H1 (cell line): Measurements from ENCODE around the gene STXBP6.

Experiments used
- BACH1 ChIP-seq: IDR thresholded peaks from 2 replicates; pipeline ENCODE4 v1.6.1; 2012; ENCODE audit warnings: low read length, improper control_type of control experiment
- CHD2 ChIP-seq: IDR thresholded peaks from 2 replicates; pipeline ENCODE4 v1.6.1; 2012; ENCODE audit warnings: low read length, improper control_type of control experiment
- CTCF ChIP-seq, 3 experiments: IDR thresholded peaks; 1 replicate in 2 of 3; 2 replicates in 1 of 3; pipeline versions ENCODE4 v1.5.1 to v1.6.1; 2011; ENCODE audit warnings: low read length in 3 of 3, mild to moderate bottlenecking in 3 of 3, inconsistent platforms in 2 of 3, low read depth in 1 of 3, moderate library complexity in 1 of 3; ENCODE audit not compliant: insufficient read depth in 1 of 3; ENCODE audit errors: control extremely low read depth in 1 of 3
- E2F6 ChIP-seq: IDR thresholded peaks from 2 replicates; pipeline ENCODE4 v1.6.1; 2012; ENCODE audit warnings: inconsistent platforms
- FOSL1 ChIP-seq: IDR thresholded peaks from 2 replicates; pipeline ENCODE4 v1.6.1; 2011; ENCODE audit warnings: mild to moderate bottlenecking, low read depth, low read length, moderate library complexity; ENCODE audit not compliant: insufficient read depth
- POLR2A ChIP-seq, 2 experiments: IDR thresholded peaks; 1 replicate in 1 of 2; 2 replicates in 1 of 2; pipeline ENCODE4 v1.6.1; 2011; ENCODE audit warnings: low read depth in 2 of 2, low read length in 2 of 2, mild to moderate bottlenecking in 2 of 2; ENCODE audit errors: control extremely low read depth in 1 of 2
- POLR2AphosphoS5 ChIP-seq: IDR thresholded peaks from 2 replicates; pipeline ENCODE4 v1.6.1; 2011; ENCODE audit warnings: low read depth, low read length
- RNF2 ChIP-seq: fragments of 200-900, 300-1000 bp; sonication (generic); IDR thresholded peaks from 2 replicates; pipeline ENCODE4 v1.7.1; 2016; ENCODE audit warnings: borderline replicate concordance, low read depth, mild to moderate bottlenecking, antibody characterized with exemption, low read length; ENCODE audit not compliant: poor library complexity, severe bottlenecking; ENCODE audit errors: missing control alignments
- RXRA ChIP-seq: IDR thresholded peaks from 2 replicates; pipeline ENCODE4 v1.6.1; 2011; ENCODE audit warnings: low read depth, mild to moderate bottlenecking, low read length, moderate library complexity; ENCODE audit not compliant: insufficient read depth
- SIN3A ChIP-seq, 2 experiments: IDR thresholded peaks in 1 of 2; conservative IDR thresholded peaks in 1 of 2; 2 replicates each; pipeline ENCODE4 v1.6.1; 2011 to 2012; ENCODE audit warnings: low read length in 2 of 2, improper control_type of control experiment in 1 of 2, low read depth in 1 of 2, mild to moderate bottlenecking in 1 of 2
- SP1 ChIP-seq: IDR thresholded peaks from 2 replicates; pipeline ENCODE4 v1.6.1; 2011; ENCODE audit warnings: low read depth, low read length
- SP2 ChIP-seq: IDR thresholded peaks from 2 replicates; pipeline ENCODE4 v1.6.1; 2012; ENCODE audit warnings: mild to moderate bottlenecking, low read length, inconsistent platforms
- YY1 ChIP-seq: IDR thresholded peaks from 2 replicates; pipeline ENCODE4 v1.6.1; 2011; ENCODE audit warnings: low read depth, mild to moderate bottlenecking, low read length
- ZNF274 ChIP-seq: IDR thresholded peaks from 2 replicates; pipeline ENCODE4 v1.7.0; 2012; ENCODE audit warnings: low read length, borderline replicate concordance; ENCODE audit errors: extremely low read depth

GRCh38 chr14:24880689-24881088, 169.3 kb downstream of the STXBP6 start:
- TF ChIP-seq POLR2AphosphoS5 = no peak
- TF ChIP-seq POLR2A (IDR thresholded peaks at IDR 0.05; ENCODE audit: control extremely low read depth in 1 of 2, low read depth in 2 of 2, low read length in 2 of 2) = no peak
- TF ChIP-seq CTCF (IDR thresholded peaks at IDR 0.05; ENCODE audit: control extremely low read depth in 1 of 3, insufficient read depth in 1 of 3, low read depth in 1 of 3, low read length in 3 of 3) = no peak
- TF ChIP-seq YY1 = no peak
- TF ChIP-seq E2F6 = no peak
- TF ChIP-seq CHD2 = no peak
- no peak for TF ChIP-seq BACH1
- TF ChIP-seq ZNF274 = no peak
- TF ChIP-seq SIN3A (conservative IDR thresholded peaks at IDR 0.05 in 1 of 2, IDR thresholded peaks at IDR 0.05 in 1 of 2; ENCODE audit: low read depth in 1 of 2, low read length in 2 of 2) = no peak
- TF ChIP-seq FOSL1 = no peak
- TF ChIP-seq SP1 = no peak
- TF ChIP-seq SP2 = no peak
- TF ChIP-seq RNF2 = no peak
- TF ChIP-seq RXRA = no peak
